PC-3 (cell line): Measurements from ENCODE around the gene YPEL1. TPM values are rescaled to one million over a fixed set of nuclear protein-coding genes. Genes with fewer than 3 reads are reported as not detected.

Experiments used
- ATAC-seq: fragments of 200-7000 bp; cut with Tn5 transposase; 2 replicates; pipeline ENCODE4 v1.9.1; 2020; ENCODE audit warnings: mild to moderate bottlenecking, moderate library complexity
- BruUV-seq: library from RNA; stranded (reverse); fragments of 400-500 nt; replicated peaks from 2 replicates; lab custom pipeline; 2021; lab: Mats Ljungman, UMichigan
- CTCF ChIA-PET: fragments of 300-600 bp; sonication (Branson Sonifier 250); formaldehyde crosslinking; loops from one replicate; lab custom pipeline; 2022; ENCODE audit warnings: antibody characterized with exemption; lab: Charles Lee
- POLR2A ChIA-PET: fragments of 300-600 bp; sonication (Branson Sonifier 250); formaldehyde crosslinking; loops from one replicate; lab custom pipeline; 2022; ENCODE audit warnings: antibody characterized with exemption; ENCODE audit not compliant: unreplicated experiment; lab: Charles Lee
- DNase-seq: peaks from one replicate; pipeline ENCODE4 v3.0.0-alpha.2; 2015
- H2AFZ ChIP-seq: fragments of 300-600 bp; sonication (generic); 2 replicates; pipeline ENCODE4 v1.6.0; 2016; ENCODE audit warnings: antibody characterized with exemption, low read length
- H3F3A ChIP-seq: fragments of 300-600 bp; sonication (generic); one replicate; pipeline ENCODE4 v1.6.0; 2017; ENCODE audit warnings: antibody characterized with exemption, low read length, control low read depth, mild to moderate bottlenecking; ENCODE audit not compliant: unreplicated experiment
- H3K27ac ChIP-seq: fragments of 300-600 bp; sonication (generic); 2 replicates; pipeline ENCODE4 v1.5.1; 2016; ENCODE audit warnings: mild to moderate bottlenecking, low read length
- H3K27me3 ChIP-seq: fragments of 300-600 bp; sonication (generic); 2 replicates; pipeline ENCODE4 v1.6.1; 2016; ENCODE audit warnings: low read length, mixed read lengths
- H3K36me3 ChIP-seq: fragments of 300-600 bp; sonication (generic); 2 replicates; pipeline ENCODE4 v1.6.1; 2016; ENCODE audit warnings: low read depth, mixed run types, low read length, mixed read lengths
- H3K4me1 ChIP-seq: fragments of 300-600 bp; sonication (generic); 2 replicates; pipeline ENCODE4 v1.5.1; 2016; ENCODE audit warnings: low read length; ENCODE audit not compliant: insufficient read depth
- H3K4me2 ChIP-seq: fragments of 300-600 bp; sonication (generic); 2 replicates; pipeline ENCODE4 v1.6.0; 2016; ENCODE audit warnings: low read length
- H3K4me3 ChIP-seq: fragments of 300-600 bp; sonication (generic); 2 replicates; pipeline ENCODE4 v1.5.1; 2016; ENCODE audit warnings: mild to moderate bottlenecking, low read length, mixed read lengths
- H3K79me2 ChIP-seq: fragments of 300-600 bp; sonication (generic); 2 replicates; pipeline ENCODE4 v1.6.1; 2017; ENCODE audit warnings: low read length, mixed read lengths
- H3K9ac ChIP-seq: fragments of 300-600 bp; sonication (generic); 2 replicates; pipeline ENCODE4 v1.6.0; 2016; ENCODE audit warnings: mild to moderate bottlenecking, low read length
- H3K9me2 ChIP-seq: fragments of 300-600 bp; sonication (generic); replicated peaks from 2 replicates; pipeline ENCODE4 v1.6.1; 2016; ENCODE audit warnings: mixed run types, low read length, mixed read lengths
- H3K9me3 ChIP-seq: fragments of 300-600 bp; sonication (generic); 2 replicates; pipeline ENCODE4 v1.6.1; 2016; ENCODE audit warnings: low read length, mixed read lengths
- H4K20me1 ChIP-seq: fragments of 300-600 bp; sonication (generic); 2 replicates; pipeline ENCODE4 v1.6.1; 2016; ENCODE audit warnings: low read length, mixed read lengths
- CTCF ChIP-seq: fragments of 300-600 bp; sonication (generic); conservative IDR thresholded peaks from 2 replicates; pipeline ENCODE4 v1.5.1; 2017; ENCODE audit warnings: antibody characterized with exemption, low read depth, mild to moderate bottlenecking, low read length
- EZH2 ChIP-seq: fragments of 300-600 bp; sonication (generic); IDR thresholded peaks from one replicate; pipeline ENCODE4 v1.6.1; 2017; ENCODE audit warnings: antibody characterized with exemption, mild to moderate bottlenecking, low read length; ENCODE audit not compliant: unreplicated experiment
- EZH2phosphoT487 ChIP-seq: fragments of 300-600 bp; sonication (generic); IDR thresholded peaks from 2 replicates; pipeline ENCODE4 v1.6.1; 2018; ENCODE audit warnings: mild to moderate bottlenecking, antibody characterized with exemption, low read length, borderline replicate concordance
- intact Hi-C: fragments of 100-400 bp; cut with micrococcal nuclease; formaldehyde crosslinking; loops from 2 replicates; pipeline ENCODE4 v1.9.0; 2023
- total RNA-seq: library from RNA; depleted of rRNA; stranded (reverse); fragments of >200 nt; gene quantifications from 2 replicates; pipeline ENCODE4 v1.2.3, GENCODE V29; 2014

YPEL1 gene
- total RNA-seq, 1 experiment from 2014 or later = 3.2 TPM

- Histone ChIP-seq H3K79me2 (no peaks in the 10 kb centered on the region), H4K20me1 (no peaks in the 10 kb centered on the region), H3K36me3 (no peaks in the 10 kb centered on the region; the same call in none of the 2 replicates), H3K9ac (no peak overlapping the region), H3F3A (no peaks in the 10 kb centered on the region), H3K27me3 (no peaks in the 10 kb centered on the region), H3K9me3 (no peaks in the 10 kb centered on the region), H3K4me2 (no peak overlapping the region), H2AFZ (no peak overlapping the region), H3K4me3 (no peak overlapping the region), H3K4me1 (no peaks in the 10 kb centered on the region), H3K9me2 (no peaks in the 10 kb centered on the region), H3K27ac (no peak overlapping the region)
- no TSS peak for BruUV-seq
- ATAC-seq (no peak), DNase-seq (no peak)
- TF ChIP-seq CTCF (no peak), EZH2phosphoT487 (no peak), EZH2 (no peak)
- ChIA-PET POLR2A (no interaction called here), CTCF (no interaction called here)
- intact Hi-C loops = no loop called here
These were observed 43.9 kb upstream of the YPEL1 start for GRCh38 chr22:21779444-21779843.

- no TSS peak for BruUV-seq
- H3F3A ChIP-seq = no peaks in the 10 kb centered on the region
- no peak overlapping the region for H2AFZ ChIP-seq
- no peaks in the 10 kb centered on the region for H4K20me1 ChIP-seq
- CTCF ChIA-PET = no interaction called here
- TF ChIP-seq EZH2 (no peak), CTCF (no peak), EZH2phosphoT487 (no peak)
- no peaks in the 10 kb centered on the region for H3K9me3 ChIP-seq
- intact Hi-C loops = no loop called here
- DNase-seq = no peak
- no peaks in the 10 kb centered on the region for H3K27me3 ChIP-seq
- no peak overlapping the region for H3K4me2 ChIP-seq
- no peaks in the 10 kb centered on the region; the same call in none of the 2 replicates for H3K36me3 ChIP-seq
- POLR2A ChIA-PET = no interaction called here
- H3K27ac ChIP-seq = no peak overlapping the region
- H3K9ac ChIP-seq = no peak overlapping the region
- H3K4me3 ChIP-seq = no peak overlapping the region
- H3K9me2 ChIP-seq = no peaks in the 10 kb centered on the region
- no peaks in the 10 kb centered on the region for H3K79me2 ChIP-seq
- H3K4me1 ChIP-seq = no peaks in the 10 kb centered on the region
- ATAC-seq = no peak
These were observed 43.2 kb upstream of the YPEL1 start for GRCh38 chr22:21778705-21779363.

- Histone ChIP-seq H3K4me3 (no peak overlapping the region), H3F3A (no peaks in the 10 kb centered on the region), H2AFZ (no peak overlapping the region), H3K4me2 (no peak overlapping the region), H3K27ac (no peak overlapping the region), H3K79me2 (no peaks in the 10 kb centered on the region), H3K4me1 (no peaks in the 10 kb centered on the region), H3K9ac (no peak overlapping the region), H3K27me3 (no peaks in the 10 kb centered on the region), H3K9me2 (no peaks in the 10 kb centered on the region), H3K36me3 (peaks cover 6% of the 10 kb centered on the region; the same call in 1 of the 2 replicates), H4K20me1 (no peaks in the 10 kb centered on the region), H3K9me3 (no peaks in the 10 kb centered on the region)
- CTCF ChIA-PET = no interaction called here
- no peak for ATAC-seq
- no peak for TF ChIP-seq EZH2
- no peak for TF ChIP-seq CTCF
- TF ChIP-seq EZH2phosphoT487 = no peak
- intact Hi-C loops = loop anchor here (5.0 kb wide), 1 partner anchor 166 kb away; no protein-coding TSS in a partner anchor
- no TSS peak for BruUV-seq
- DNase-seq = no peak
- POLR2A ChIA-PET = no interaction called here
These were observed 36.0 kb upstream of the YPEL1 start for GRCh38 chr22:21771631-21771976.
